Astrocyte of the cerebellum (primary cell): ENCODE measurements around the gene LSMEM2.

ENCODE experiments used
- DNase-seq: peaks from one replicate; pipeline ENCODE4 v3.0.0-alpha.2; 2011; ENCODE audit warnings: low read depth
- H3K4me3 ChIP-seq: 2 replicates; pipeline ENCODE4 v1.5.1; 2011; ENCODE audit warnings: mild to moderate bottlenecking, low read depth, low read length, moderate library complexity
- in situ Hi-C: cut with HindIII; loops from 2 replicates; pipeline ENCODE4 v1.10.0; 2017; ENCODE audit warnings: low sequenced_read_pairs
- TF ChIP-seq, protein P1 (sequence below): IDR thresholded peaks from 2 replicates; pipeline ENCODE4 v1.5.1; 2012; ENCODE audit warnings: low read length, low read depth, moderate library complexity, mild to moderate bottlenecking; ENCODE audit errors: missing control alignments

Gene LSMEM2

GRCh38 chr3:50267280-50267913 is 11.5 kb upstream of the LSMEM2 start:
- DNase-seq = no peak
- TF ChIP-seq, protein P1, sequence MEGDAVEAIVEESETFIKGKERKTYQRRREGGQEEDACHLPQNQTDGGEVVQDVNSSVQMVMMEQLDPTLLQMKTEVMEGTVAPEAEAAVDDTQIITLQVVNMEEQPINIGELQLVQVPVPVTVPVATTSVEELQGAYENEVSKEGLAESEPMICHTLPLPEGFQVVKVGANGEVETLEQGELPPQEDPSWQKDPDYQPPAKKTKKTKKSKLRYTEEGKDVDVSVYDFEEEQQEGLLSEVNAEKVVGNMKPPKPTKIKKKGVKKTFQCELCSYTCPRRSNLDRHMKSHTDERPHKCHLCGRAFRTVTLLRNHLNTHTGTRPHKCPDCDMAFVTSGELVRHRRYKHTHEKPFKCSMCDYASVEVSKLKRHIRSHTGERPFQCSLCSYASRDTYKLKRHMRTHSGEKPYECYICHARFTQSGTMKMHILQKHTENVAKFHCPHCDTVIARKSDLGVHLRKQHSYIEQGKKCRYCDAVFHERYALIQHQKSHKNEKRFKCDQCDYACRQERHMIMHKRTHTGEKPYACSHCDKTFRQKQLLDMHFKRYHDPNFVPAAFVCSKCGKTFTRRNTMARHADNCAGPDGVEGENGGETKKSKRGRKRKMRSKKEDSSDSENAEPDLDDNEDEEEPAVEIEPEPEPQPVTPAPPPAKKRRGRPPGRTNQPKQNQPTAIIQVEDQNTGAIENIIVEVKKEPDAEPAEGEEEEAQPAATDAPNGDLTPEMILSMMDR = no peak
- peak overlapping the region; percentile 36 for H3K4me3 ChIP-seq
- in situ Hi-C loops = no loop called here

DNA sequence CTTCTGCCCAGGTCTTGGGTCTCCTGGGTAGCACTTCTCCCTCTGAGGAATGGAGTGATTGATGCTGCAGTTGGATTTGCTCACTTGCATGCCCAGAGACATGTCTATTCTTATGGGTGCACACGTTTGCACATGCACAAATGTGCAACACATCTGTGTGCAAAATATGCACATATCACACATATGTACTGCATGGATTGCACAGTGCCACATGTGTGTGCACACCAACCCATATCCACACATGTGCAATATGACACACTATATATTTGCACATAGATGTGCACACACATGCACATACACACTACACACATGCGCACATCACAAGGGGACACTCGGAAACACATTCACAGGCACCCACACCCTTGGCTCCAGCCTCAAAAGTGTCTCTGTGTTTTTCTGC is 10.6 kb upstream of the LSMEM2 start:
- no peak for DNase-seq
- in situ Hi-C loops = no loop called here
- peak overlapping the region; percentile 36 for H3K4me3 ChIP-seq
- TF ChIP-seq, protein P1 = no peak

GRCh38 chr3:50268703-50269451 is 10.0 kb upstream of the LSMEM2 start, which contains the start of gene SEMA3B:
SEMA3B (plus strand) TSS chr3:50269147; CDS start chr3:50269241, 94 bp downstream.
- TF ChIP-seq, protein P1 = no peak

DNA sequence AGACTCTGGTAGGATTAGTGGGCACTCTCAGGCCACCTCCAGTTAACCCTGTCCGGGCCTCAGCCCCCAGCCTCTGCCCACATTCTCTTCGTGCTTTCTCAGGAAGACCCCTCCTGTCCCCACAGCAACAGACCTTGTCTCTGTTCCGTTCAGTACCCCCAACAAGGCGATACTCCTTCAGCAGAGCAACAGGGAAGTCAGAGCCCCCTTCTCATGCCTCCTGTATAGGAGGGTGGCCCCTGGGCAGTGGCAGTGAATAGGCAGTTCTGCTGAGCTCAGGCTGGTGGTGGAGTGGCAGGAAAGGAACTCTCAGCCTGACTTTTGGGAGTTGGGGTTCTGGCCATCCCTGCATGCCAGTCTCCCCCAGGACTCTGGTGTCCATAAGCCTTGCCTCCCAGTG is 9.4 kb upstream of the LSMEM2 start:
- no peak for DNase-seq
- in situ Hi-C loops = no loop called here
- H3K4me3 ChIP-seq = peak overlapping the region; percentile 18
- TF ChIP-seq, protein P1 = no peak

More at GRCh38 chr3:50268703-50269451, 10.0 kb upstream of the LSMEM2 start, which contains the start of gene SEMA3B:
- peak within 1 kb of the TSS; percentile 36 for H3K4me3 ChIP-seq
- no peak for DNase-seq
- in situ Hi-C loops = no loop called here

- H3K4me3 ChIP-seq = no peak overlapping the region
- in situ Hi-C loops = no loop called here
- TF ChIP-seq, protein P1 = no peak
- DNase-seq = no peak
Measured at GRCh38 chr3:50269977-50270413, 8.9 kb upstream of the LSMEM2 start.

DNA sequence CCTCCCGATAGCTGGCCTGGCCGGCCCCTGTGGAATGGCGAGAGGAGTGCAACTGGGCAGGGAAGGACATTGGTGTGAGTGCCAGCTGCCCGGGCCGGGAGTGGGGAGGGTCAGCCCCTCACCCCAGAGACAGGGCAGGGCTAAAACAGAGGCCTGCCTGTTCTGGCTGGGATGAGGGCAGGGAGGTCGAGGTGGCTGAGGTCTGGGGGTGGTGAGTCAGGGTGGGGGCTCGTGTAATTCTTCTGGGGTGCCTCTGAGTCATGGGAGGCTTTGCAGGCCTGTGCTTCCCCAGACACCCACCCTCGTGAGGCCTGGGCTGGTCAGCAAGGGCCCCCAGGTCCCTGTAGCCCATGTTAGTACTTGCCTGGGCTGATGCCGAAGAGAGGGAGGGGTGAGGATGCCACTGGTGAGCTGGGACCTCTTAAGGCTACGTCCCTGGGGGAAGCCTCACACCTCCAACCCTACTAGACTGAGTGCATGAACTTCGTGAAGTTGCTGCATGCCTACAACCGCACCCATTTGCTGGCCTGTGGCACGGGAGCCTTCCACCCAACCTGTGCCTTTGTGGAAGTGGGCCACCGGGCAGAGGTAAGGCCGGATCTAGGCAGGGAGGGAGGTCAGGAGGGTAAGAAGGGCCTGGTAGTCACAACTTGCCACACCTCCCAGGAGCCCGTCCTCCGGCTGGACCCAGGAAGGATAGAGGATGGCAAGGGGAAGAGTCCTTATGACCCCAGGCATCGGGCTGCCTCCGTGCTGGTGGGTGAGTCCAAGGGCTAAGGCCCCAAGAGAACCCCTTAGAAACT is 8.3 kb upstream of the LSMEM2 start:
- TF ChIP-seq, protein P1 = no peak
- no peak overlapping the region for H3K4me3 ChIP-seq
- no peak for DNase-seq
- in situ Hi-C loops = no loop called here
